Measurements from ENCODE around the gene SALL1. TPM values are rescaled to one million over a fixed set of nuclear protein-coding genes. Genes with fewer than 3 reads are reported as not detected.

The SALL1 gene
- total and polyA plus RNA-seq, 2 of the 13 experiments (the other 11 are each of a cell fraction or from before 2014, with no cell fraction given) = 6.6 to 12.3 TPM

DNA sequence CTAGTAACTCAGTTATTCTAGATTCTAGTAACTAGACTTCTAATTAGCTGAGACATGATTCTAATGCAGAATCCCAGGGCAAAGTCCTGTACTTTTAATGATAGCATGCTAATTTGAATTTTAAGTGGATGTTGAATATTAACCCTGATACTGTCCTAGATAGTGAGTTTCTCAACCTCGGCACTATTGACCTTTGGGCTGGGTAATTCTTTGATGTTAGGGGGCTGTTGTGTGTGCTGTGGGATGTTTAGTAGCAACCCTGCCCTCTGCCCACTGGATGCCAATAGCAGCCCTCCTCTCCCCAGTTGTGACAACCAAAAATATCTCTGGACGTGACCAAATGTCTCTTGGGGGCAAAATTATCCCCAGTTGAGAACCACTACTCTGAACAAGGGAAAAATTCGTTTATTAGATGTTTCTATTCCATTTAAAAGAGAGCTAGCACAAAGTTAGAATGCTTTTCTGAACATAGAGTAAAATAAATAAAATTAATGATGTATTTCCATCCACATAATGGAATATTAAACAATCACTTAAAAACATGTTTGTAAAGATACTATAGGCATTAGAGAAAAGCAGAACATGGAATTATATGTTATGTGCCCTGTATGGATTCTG, 30.2 kb downstream of the SALL1 start (continued):
- TF ChIP-seq TARDBP (CRISPR knock-in tag; IDR thresholded peaks at IDR 0.05) (peak; percentile 91), RBAK (CRISPR knock-in tag; IDR thresholded peaks at IDR 0.05) (no peak), ZFP90 (CRISPR knock-in tag; IDR thresholded peaks at IDR 0.05; ENCODE audit: borderline replicate concordance) (no peak), ZNF12 (CRISPR knock-in tag; IDR thresholded peaks at IDR 0.05) (peak; percentile 50; the same call in 1 of the 2 replicates), ZNF430 (CRISPR knock-in tag; IDR thresholded peaks at IDR 0.05) (no peak), SMYD3 (CRISPR knock-in tag; IDR thresholded peaks at IDR 0.05) (peak; percentile 51; the same call in 1 of the 2 replicates), ZFP36 (IDR thresholded peaks at IDR 0.05; ENCODE audit: borderline replicate concordance, low read depth, low read length, partially characterized antibody) (no peak), GATAD1 (CRISPR knock-in tag; IDR thresholded peaks at IDR 0.05) (0 out of 2 replicates have a peak, but pooled peaks have one; percentile 39), ZNF207 (IDR thresholded peaks at IDR 0.05; ENCODE audit: borderline replicate concordance) (no peak), KDM3A (CRISPR knock-in tag; IDR thresholded peaks at IDR 0.05; ENCODE audit: low read depth) (peak; percentile 21; the same call in 1 of the 2 replicates), EZH2 (conservative IDR thresholded peaks at IDR 0.05; ENCODE audit: low read depth, low read length) (no peak), FOXK1 (CRISPR knock-in tag; IDR thresholded peaks at IDR 0.05; ENCODE audit: borderline replicate concordance, low read depth) (peak; percentile 67; the same call in 1 of the 2 replicates), AKAP8 (CRISPR knock-in tag; IDR thresholded peaks at IDR 0.05) (no peak; the same call in 1 of the 2 replicates), LCORL (IDR thresholded peaks at IDR 0.05) (0 out of 2 replicates have a peak, but pooled peaks have one; percentile 78), LCORL (CRISPR knock-in tag; IDR thresholded peaks at IDR 0.05) (peak; percentile 97), SNAPC2 (CRISPR knock-in tag; IDR thresholded peaks at IDR 0.05) (peak; percentile 85; the same call in 1 of the 2 replicates), HOXD1 (CRISPR knock-in tag; IDR thresholded peaks at IDR 0.05) (peak; percentile 45; the same call in 1 of the 2 replicates), MAFK (conservative IDR thresholded peaks at IDR 0.05 in 1 of 2, IDR thresholded peaks at IDR 0.05 in 1 of 2; ENCODE audit: low read length in 2 of 2) (no peak)
- TF ChIP-seq, protein P1, sequence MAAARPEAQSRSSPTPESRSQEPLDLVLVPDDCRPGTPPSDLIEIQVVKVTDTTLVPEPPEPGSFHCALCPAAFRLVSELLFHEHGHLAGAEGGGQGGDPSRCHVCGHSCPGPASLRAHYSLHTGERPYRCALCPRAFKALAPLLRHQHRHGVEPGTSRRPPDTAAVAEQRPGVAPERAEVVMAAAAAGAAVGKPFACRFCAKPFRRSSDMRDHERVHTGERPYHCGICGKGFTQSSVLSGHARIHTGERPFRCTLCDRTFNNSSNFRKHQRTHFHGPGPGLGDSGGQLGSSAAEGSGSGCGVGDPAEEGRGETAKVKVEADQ (CRISPR knock-in tag; IDR thresholded peaks at IDR 0.05; ENCODE audit: borderline replicate concordance) = no peak
- TF ChIP-seq, protein P2, sequence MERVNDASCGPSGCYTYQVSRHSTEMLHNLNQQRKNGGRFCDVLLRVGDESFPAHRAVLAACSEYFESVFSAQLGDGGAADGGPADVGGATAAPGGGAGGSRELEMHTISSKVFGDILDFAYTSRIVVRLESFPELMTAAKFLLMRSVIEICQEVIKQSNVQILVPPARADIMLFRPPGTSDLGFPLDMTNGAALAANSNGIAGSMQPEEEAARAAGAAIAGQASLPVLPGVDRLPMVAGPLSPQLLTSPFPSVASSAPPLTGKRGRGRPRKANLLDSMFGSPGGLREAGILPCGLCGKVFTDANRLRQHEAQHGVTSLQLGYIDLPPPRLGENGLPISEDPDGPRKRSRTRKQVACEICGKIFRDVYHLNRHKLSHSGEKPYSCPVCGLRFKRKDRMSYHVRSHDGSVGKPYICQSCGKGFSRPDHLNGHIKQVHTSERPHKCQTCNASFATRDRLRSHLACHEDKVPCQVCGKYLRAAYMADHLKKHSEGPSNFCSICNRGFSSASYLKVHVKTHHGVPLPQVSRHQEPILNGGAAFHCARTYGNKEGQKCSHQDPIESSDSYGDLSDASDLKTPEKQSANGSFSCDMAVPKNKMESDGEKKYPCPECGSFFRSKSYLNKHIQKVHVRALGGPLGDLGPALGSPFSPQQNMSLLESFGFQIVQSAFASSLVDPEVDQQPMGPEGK (CRISPR knock-in tag; IDR thresholded peaks at IDR 0.05) = peak; percentile 96
- TF ChIP-seq, protein P3, sequence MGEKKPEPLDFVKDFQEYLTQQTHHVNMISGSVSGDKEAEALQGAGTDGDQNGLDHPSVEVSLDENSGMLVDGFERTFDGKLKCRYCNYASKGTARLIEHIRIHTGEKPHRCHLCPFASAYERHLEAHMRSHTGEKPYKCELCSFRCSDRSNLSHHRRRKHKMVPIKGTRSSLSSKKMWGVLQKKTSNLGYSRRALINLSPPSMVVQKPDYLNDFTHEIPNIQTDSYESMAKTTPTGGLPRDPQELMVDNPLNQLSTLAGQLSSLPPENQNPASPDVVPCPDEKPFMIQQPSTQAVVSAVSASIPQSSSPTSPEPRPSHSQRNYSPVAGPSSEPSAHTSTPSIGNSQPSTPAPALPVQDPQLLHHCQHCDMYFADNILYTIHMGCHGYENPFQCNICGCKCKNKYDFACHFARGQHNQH (CRISPR knock-in tag; IDR thresholded peaks at IDR 0.05) = peak; percentile 41; the same call in 1 of the 2 replicates
- TF ChIP-seq, protein P4, sequence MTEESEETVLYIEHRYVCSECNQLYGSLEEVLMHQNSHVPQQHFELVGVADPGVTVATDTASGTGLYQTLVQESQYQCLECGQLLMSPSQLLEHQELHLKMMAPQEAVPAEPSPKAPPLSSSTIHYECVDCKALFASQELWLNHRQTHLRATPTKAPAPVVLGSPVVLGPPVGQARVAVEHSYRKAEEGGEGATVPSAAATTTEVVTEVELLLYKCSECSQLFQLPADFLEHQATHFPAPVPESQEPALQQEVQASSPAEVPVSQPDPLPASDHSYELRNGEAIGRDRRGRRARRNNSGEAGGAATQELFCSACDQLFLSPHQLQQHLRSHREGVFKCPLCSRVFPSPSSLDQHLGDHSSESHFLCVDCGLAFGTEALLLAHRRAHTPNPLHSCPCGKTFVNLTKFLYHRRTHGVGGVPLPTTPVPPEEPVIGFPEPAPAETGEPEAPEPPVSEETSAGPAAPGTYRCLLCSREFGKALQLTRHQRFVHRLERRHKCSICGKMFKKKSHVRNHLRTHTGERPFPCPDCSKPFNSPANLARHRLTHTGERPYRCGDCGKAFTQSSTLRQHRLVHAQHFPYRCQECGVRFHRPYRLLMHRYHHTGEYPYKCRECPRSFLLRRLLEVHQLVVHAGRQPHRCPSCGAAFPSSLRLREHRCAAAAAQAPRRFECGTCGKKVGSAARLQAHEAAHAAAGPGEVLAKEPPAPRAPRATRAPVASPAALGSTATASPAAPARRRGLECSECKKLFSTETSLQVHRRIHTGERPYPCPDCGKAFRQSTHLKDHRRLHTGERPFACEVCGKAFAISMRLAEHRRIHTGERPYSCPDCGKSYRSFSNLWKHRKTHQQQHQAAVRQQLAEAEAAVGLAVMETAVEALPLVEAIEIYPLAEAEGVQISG (CRISPR knock-in tag; IDR thresholded peaks at IDR 0.05) = peak; percentile 81

All from HepG2 (cell line).